ENCODE measurements around the gene IL1RN.
"Not testable (repeated sequence)": the region's sequence is repeated elsewhere in the genome, so short reads cannot be mapped to it uniquely, and the experiment has no call there.

The IL1RN gene, protein sequence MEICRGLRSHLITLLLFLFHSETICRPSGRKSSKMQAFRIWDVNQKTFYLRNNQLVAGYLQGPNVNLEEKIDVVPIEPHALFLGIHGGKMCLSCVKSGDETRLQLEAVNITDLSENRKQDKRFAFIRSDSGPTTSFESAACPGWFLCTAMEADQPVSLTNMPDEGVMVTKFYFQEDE

DNA sequence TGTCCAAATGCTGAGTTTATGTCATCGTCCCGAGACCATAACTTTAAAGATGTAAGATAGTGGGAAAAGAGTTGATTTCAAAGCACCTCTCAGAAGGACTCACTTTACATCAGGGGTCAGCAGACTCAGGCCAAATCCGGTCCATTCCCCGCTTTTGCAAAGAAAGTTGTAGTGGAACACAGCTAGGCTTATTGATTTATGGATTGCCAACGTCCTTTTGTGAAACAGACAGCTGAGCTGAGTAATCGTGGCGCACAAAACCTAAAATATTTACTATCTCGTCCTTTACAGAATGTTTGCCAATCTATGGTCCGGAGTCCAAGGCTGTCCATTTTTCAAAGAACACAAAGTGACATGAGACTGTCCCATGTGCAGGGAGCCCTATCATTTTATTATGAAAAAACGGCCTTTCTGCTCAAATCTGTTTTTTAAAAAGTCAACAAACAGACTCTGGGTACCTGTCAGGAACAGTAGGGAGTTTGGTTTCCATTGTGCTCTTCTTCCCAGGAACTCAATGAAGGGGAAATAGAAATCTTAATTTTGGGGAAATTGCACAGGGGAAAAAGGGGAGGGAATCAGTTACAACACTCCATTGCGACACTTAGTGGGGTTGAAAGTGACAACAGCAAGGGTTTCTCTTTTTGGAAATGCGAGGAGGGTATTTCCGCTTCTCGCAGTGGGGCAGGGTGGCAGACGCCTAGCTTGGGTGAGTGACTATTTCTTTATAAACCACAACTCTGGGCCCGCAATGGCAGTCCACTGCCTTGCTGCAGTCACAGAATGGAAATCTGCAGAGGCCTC lies at the start of gene IL1RN:
IL1RN (plus strand) TSS at position 754 of the 801 bp plus-strand sequence; CDS start at position 781, 27 bp downstream.
- no peak within 1 kb of the TSS for H3K4me3 ChIP-seq (ENCODE audit: low read depth, low read length)

DNA sequence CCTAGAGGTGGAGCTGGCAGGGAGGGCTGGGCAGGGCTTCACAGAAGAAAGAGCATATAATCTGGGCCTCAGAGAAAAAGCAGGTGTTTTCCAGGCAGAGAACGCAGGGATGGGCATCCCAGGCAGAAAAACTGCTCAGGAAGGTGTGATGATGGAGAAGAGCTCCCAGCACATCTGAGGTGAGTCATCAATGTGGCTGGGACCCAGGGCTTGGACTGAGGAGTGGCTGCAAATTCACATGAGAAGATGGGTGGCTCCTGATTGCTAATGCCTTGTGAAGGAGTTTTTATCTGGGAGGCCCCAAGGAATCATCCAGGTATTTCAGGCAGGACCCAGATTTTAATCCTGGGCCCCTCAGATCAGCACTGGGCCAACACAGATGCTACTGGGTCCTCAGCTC lies 49.5 kb upstream of the IL1RN start:
- no peak overlapping the region for H3K4me3 ChIP-seq (ENCODE audit: low read depth, low read length)

DNA sequence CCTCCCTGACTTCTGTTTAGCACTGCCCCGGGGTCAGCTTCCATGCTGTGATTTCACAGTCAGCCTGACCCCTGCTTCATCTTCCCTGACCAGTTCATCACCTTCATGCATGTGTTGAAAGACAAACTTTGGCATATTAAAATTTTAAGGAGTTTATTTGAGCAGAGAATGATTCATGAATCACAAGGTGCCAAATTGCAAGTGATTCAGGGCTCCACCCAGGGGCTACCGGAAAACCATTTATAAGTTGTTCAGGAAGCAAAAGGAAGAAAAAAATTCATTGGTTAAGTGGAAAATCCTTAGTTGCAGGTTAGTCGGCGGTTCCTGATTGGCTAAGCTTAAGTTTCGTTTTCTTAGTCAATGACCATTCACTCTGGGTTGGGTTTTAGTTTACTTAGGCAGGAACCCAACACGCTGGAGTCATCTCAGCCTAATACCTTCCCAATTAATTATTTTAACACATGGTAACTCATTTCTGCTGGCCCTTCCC lies 49.0 kb upstream of the IL1RN start:
- no peak overlapping the region for H3K4me3 ChIP-seq (ENCODE audit: low read depth, low read length)

DNA sequence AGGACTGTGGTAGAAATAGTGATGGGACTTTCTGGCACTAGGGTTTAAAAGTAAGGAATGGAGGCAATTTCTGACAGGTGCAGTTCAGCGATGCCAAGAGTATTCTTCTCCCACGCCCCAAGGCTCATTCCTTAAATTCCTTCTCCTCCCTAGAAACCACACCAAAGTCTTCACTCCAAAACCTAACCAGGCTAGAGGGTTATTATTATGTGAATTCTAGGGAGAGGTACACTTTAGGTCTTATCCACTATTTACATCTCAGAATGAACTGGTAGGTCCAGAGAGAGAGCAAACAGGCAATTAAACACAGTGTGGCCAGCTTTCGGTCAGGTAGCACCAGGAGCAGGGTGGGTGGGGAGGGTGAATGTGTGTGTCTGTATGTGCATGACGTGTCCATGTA lies 48.3 kb upstream of the IL1RN start:
- H3K4me3 ChIP-seq (ENCODE audit: low read depth, low read length), result no peak overlapping the region

DNA sequence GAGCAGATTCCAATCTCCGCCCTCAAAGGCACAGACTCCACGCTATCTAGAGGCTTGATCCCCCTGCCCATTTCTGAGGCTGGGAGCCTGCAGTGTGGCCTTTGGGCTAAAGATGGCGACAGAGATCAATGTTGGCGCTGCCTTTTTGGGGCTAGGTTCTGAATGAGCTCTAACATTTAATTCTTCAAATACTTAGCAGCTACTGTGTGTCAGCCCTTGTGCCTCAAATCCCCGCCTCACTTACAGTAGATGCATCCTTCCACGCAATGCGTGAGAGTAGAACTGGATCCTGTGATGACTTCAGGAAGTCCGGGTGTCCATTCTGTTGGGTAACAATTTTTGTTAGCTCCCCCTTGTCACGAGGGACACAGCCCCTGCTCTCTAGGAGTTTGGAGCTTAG lies 47.3 kb upstream of the IL1RN start:
- H3K4me3 ChIP-seq (ENCODE audit: low read depth, low read length), result no peak overlapping the region

DNA sequence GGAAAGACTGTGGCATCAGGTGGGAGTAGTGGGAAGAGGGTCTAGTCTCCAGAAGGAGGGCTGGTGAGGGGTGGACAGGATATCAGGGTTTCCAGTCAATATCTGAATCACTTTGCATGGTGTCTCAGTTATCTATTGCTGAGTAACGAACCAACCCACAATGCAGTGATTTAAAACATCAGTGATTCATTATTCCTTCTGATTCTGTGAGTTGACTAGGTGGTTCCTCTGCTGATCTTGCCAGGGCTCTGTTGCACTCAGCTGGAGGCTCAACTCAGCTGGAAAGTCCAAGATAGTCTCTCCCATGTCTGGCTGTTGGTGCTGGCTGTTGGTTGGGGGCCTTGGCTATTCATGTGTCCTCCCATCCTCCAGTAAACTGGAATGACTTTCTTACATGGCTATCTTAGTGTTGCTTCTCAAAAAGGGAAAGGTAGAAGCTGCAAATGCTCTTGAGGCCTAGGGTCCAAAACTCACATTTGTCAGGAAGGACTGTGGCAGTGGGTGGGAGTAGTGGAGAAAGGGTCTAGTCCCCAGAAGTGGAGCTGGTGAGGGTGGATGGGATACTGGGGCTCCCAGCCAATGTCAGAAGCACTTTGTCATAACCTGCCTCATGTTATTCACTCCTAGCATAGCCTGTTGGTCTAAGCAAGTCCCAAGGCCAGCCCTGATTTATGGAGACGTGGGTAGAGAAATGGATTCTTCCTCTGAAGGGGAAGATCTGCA lies 45.7 kb upstream of the IL1RN start:
- H3K4me3 ChIP-seq (ENCODE audit: low read depth, low read length), result no peak overlapping the region

DNA sequence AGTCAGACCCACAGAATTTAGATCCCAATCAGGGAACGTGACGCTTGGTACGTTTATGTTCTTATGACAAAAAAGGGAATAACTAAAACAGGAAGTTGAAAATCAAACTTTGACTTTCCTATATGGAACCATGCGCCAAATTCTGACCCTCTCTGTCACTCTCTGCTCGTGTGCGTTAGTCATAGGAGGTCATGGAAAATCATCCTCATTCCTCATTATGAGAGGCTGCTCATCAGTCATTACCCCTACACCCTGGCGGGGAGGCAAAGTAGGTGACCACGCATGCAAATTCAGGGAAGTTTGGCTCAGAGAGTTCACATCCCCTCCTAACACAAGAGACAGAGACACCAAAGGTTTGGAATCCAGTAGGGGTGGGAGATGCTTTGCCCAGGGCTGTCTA lies 44.1 kb upstream of the IL1RN start:
- H3K4me3 ChIP-seq (ENCODE audit: low read depth, low read length), result no peak overlapping the region

DNA sequence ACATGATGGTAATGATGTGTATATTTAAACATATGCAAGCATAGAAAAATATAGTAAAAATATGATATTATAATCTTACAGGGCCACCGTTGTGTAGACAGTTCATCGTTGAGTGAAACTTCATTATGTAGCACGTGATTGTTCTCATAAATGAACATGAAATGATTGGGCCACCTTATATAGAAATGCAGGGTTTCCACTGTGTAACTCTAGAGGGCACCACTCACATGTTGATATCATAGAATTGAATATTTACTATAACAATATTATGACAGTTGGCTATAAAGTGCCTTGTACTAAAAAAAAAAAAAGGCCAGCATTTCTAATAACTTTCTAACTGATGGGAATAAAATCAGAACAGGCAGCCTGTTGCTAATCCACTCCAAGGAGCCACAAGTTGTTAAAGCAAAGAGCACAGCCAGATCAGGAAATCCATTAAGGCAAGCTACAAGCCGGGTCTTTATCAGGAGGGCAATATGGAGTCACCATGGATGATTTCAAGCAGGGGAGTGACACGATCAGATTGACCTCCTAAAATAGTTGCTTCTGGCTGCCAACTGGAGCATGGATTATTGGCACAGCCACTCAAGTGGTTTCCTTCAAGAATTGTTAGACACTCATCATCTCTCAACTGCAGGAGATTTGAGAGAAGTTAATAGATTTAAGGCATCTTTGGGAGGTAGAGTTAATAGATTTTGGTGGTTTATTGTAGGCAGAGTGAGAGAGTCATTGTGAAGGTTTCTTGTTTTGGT lies 43.0 kb upstream of the IL1RN start:
- H3K4me3 ChIP-seq (ENCODE audit: low read depth, low read length), result no peak overlapping the region

DNA sequence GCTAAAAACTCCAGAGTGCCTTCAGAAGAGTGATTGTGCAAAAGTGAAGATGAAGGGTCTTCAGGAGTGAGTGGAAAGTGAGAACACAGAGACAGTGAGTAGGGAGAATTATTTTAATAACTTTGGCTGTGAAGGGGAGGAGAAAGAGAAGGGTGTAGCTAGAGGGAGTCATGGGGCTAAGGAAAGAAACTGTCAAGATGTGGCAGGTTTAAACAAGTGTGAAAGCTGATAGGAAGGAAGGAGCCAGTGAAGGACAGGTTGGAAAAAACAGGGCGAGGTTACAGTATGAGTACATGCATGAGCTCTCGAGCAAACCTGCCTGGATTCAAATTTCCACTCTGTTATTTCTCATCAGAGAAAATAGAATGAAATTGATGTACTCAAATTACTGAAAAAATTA lies 41.9 kb upstream of the IL1RN start:
- no peak overlapping the region for H3K4me3 ChIP-seq (ENCODE audit: low read depth, low read length)

DNA sequence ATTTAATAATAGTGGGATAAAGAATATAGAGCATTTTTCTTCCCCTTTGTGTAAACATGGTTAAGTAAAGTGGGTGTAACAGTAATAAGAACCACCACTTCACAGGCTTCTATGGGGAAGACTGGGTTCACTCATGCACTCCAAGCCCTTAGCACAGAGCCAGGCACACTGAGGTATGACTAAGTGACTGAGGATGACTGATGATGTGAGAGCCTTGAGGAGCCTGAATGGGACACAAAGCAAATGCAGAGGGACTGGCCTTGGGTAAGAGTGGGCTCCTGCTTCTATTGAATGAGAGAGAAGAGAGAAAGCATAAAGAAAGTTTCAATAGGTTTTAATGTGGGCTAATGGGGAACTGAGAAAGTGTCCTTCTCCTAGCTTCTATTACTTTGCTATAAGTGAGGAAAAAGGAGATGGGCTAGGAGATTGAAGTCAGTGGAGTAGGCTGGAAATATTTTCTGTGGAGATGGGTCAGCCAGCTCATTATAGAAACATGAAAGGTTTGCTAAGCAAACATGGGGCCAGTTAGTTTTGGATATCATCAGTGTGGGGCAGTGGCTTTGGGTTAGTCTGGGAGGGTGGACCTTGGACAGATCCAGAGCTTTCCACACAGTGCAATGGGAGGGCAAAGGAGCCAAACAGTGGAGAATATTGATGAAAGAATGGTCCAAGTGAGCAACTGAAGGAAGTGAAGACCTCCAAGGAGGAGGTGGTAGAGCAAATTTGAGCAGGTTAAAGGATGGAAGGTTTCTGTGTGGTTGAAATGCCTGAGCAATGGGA lies 39.0 kb upstream of the IL1RN start:
- no peak overlapping the region for H3K4me3 ChIP-seq (ENCODE audit: low read depth, low read length)

DNA sequence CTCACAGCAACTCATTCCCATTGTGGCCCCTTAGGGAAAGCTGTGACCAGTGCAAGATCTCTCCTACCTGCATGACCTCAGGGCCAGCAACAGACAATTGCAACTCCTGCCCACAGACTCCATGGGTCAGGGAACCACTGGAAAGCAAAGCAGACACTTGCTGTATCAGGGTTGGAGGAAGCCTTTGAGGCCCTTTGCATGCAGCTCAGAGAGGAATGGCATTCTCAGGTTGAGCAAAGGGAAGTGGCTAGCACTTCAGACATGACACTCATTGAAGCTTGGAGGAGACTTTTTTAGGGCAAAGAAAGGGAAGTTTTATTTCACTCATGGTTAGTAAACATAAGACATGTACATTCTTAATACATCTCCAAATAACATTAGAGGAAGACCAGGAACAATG lies 37.5 kb upstream of the IL1RN start:
- no peak overlapping the region for H3K4me3 ChIP-seq (ENCODE audit: low read depth, low read length)

DNA sequence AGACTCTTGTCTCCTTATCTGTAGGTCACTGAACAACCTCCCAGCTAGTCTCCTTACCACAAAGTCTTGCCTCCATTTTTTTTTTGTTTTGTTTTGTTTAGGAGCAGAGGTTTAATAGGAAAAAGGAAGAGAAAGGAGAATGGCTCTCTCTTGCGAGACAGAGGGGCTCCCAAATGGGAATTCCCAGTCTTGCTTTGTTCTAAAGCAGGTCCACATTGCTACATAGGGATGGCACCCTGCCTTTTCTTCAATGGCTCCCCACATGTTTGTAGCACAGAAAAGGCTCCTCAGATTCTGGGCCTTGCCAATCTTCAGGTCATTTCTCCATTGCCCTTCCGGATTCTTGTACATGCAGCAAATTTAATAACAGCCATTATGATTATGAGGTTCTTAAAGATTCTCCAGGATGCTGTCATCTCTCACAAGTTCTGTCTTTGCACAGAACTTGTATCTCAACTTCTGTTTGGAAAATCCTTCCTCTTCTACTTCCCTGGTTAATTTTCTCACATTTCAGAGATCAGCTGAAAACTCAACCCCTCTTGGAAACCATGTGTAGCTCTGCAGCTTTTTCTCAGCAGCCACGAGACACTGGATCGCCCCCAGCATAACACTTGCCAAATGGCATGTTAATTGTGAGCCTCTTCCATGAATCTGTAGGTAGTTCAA lies 36.0 kb upstream of the IL1RN start:
- H3K4me3 ChIP-seq (ENCODE audit: low read depth, low read length), result no peak overlapping the region

DNA sequence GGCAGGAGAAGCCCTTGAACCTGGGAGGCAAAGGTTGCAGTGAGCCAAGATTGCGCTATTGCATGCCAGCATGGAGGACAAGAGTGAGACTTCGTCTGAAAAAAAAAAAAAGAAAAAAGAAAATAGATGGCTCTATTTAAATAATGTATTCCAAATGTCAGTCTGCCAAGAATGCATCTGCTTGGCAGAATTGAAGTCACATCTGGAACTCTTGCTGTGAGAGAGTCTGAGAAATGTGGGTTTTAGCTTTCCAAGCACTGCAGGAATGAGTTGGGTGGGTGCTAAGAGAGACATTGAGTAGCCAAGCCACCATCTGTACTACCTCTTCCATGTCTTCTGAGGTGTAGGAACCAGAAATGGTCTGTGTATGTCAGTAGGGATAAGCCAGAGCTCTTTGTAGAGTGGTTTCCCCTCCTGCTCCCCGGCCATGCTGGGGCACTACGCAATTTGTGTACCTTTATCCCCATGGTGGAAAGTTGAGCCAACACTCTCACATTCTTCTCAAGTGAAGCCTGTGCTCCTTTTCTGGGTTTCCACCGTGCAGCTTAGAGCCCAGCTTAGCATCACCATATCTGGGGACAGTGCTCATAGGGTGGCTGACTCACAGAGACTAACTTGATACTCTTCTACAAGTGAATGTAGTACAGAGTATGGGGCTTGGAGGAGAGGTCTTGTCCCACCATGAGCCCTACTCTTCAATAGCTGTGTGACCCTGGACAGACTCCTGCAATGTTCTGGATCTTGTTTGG lies 34.4 kb upstream of the IL1RN start:
- H3K4me3 ChIP-seq (ENCODE audit: low read depth, low read length), result no peak overlapping the region

DNA sequence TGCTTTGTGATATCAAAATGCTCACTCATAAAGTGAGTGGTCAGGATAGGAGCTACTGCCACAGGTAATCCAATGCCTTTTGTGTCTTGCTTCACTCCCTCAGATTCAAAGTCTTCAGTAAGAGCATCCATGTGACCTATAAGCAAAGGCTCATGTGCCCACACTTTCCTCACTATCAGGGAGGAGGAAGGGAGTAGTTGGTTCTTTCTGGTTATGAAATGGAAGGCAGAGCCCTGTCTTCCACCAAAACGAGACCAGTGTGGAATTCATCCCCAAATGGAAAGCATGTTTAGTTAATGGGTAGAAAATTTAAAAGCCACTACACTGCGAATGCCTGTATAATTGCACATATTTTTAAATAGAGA lies 33.8 kb upstream of the IL1RN start:
- H3K4me3 ChIP-seq (ENCODE audit: low read depth, low read length), result no peak overlapping the region

DNA sequence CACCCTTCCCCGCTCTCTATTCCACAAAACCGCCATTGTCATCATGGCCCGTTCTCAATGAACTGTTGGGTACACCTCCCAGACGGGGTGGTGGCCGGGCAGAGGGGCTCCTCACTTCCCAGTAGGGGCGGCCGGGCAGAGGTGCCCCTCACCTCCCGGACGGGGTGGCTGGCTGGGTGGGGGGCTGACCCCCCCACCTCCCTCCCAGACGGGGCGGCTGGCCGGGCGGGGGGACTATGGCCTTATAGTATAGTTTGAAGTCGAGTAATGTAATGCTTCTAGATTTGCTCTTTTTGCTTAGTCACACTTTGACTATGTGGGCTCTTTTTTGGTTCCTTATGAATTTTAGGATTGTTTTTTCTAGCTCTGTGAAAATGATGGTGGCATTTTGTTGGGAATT lies 31.1 kb upstream of the IL1RN start:
- H3K4me3 ChIP-seq (ENCODE audit: low read depth, low read length), result not testable (repeated sequence)

DNA sequence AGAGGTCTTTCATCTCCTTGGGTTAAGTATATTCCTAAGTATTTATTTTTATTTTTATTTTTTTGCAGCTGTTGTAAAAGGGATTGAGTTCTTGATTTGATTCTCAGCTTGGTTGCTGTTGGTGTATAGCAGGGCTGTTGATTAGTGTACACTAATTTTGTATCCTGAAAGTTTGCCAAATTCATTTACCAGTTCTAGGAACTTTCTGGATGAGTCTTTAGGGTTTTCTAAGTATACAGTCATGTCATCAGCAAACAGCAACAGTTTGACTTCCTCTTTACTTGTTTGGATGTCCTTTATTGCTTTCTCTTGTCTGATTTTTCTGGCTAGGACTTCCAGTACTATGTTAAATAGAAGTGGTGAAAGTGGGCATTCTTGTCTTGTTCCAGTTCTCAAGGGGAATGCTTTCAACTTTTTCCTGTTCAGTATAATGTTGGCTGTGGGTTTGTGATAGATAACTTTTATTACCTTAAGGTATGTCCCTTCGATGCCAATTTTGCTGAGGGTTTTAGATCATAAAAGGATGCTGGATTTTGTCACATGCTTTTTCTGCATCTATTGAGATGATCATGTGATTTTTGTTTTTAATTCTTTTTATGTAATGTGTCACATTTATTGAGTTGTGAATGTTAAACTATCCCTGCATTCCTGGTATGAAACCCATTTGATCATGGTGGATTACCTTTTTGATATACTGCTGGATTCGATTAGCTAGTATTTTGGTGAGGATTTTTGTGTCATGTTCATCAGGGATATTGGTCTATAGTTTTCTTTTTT lies 30.4 kb upstream of the IL1RN start:
- H3K4me3 ChIP-seq (ENCODE audit: low read depth, low read length), result not testable (repeated sequence)

DNA sequence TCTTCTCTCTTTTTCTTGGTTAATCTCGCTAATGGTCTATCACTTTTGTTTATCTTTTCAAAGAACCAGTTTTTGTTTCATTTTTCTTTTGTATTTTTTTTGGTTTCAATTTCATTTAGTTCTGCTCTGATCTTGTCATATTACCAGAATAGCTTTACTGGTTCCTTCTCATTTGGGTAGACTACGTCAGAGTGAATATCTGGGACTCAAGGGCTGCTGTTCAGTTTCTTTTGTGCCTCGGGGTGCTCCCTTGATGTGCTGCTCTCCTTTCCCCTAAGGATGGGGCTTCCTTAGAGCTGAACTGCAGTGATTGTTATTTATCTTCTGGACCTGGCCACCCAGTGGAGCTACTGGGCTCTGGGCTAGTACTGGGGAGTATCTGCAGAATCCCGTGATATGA lies 29.4 kb upstream of the IL1RN start:
- no peak overlapping the region for H3K4me3 ChIP-seq (ENCODE audit: low read depth, low read length)

DNA sequence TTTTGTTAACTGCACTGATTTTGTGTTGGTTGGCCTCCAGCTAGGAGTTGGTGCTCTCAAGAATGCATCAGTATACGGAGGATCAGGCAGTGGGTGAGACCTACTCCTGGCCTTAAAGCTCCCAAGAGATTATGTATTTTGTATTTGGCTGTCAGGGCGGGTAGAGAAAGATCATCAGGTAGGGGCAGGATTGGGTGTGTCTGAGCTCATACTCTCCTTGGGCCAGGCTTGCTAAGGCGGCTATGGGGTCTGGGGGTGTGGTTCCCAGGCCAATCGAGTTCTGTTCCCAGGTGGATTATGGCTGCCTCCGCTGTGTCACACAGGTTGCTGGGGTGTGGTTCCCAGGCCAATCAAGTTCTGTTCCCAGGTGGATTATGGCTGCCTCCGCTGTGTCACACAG lies 28.9 kb upstream of the IL1RN start:
- H3K4me3 ChIP-seq (ENCODE audit: low read depth, low read length), result no peak overlapping the region

DNA sequence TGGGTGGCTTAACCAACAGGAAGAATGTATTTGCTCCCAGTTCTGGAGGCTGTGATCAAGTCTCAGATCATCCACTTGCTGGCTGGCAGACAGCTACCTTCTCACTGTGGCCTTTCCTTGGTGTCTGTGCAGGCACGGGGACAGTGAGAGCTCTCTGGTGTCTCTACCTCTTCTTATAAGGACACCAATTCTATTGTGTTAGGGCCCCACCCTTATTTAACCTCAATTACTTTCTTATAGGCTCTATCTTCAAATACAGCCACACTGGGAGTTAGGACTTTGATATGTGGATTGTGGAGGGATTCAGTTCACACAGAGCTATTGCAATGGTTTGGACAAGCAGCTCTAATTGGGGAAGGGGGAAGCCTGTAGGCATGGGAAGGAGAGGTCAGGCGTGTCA lies 25.3 kb upstream of the IL1RN start:
- H3K4me3 ChIP-seq (ENCODE audit: low read depth, low read length), result no peak overlapping the region
